Activated CD8-positive, alpha-beta memory T cell treated with anti-CD3 and anti-CD28 coated beads for 4 hours (primary cell): ENCODE data around the gene ASTN2.

Experiments
- DNase-seq, 2 donors: peaks; one replicate each; pipeline ENCODE4 v3.0.0-alpha.2; 2020; ENCODE audit warnings: low read depth in 2 of 2

The ASTN2 gene

GRCh38 chr9:117303643-117304230 lies 111.1 kb downstream of the ASTN2 start:
- no peak for DNase-seq

GRCh38 chr9:117302487-117302886 lies 112.4 kb downstream of the ASTN2 start:
- DNase-seq: no peak

- DNase-seq: no peak
Measured at GRCh38 chr9:117300371-117301110, 114.3 kb downstream of the ASTN2 start.

GRCh38 chr9:117296453-117296852 lies 118.4 kb downstream of the ASTN2 start:
- no peak for DNase-seq

GRCh38 chr9:117293206-117294114 lies 121.4 kb downstream of the ASTN2 start:
- no peak for DNase-seq

GRCh38 chr9:117290856-117291622 lies 123.8 kb downstream of the ASTN2 start:
- DNase-seq: no peak

GRCh38 chr9:117290306-117290840 lies 124.5 kb downstream of the ASTN2 start:
- DNase-seq: no peak

- DNase-seq: no peak
Measured at GRCh38 chr9:117286245-117286644, 128.6 kb downstream of the ASTN2 start.

- DNase-seq: no peak
Measured at GRCh38 chr9:117284414-117284813, 130.4 kb downstream of the ASTN2 start.

GRCh38 chr9:117282541-117282940 lies 132.3 kb downstream of the ASTN2 start:
- no peak for DNase-seq

GRCh38 chr9:117278471-117279035 lies 136.3 kb downstream of the ASTN2 start:
- DNase-seq: no peak

- no peak for DNase-seq
Measured at GRCh38 chr9:117278020-117278419, 136.8 kb downstream of the ASTN2 start.

- no peak for DNase-seq
Measured at GRCh38 chr9:117276444-117276843, 138.4 kb downstream of the ASTN2 start.

GRCh38 chr9:117273612-117274011 lies 141.2 kb downstream of the ASTN2 start:
- DNase-seq: no peak

GRCh38 chr9:117268847-117269446 lies 145.9 kb downstream of the ASTN2 start:
- no peak for DNase-seq

- DNase-seq: no peak
Measured at GRCh38 chr9:117266855-117267497, 147.9 kb downstream of the ASTN2 start.

- DNase-seq: no peak
Measured at GRCh38 chr9:117265253-117265652, 149.6 kb downstream of the ASTN2 start.

GRCh38 chr9:117258184-117258866 lies 156.5 kb downstream of the ASTN2 start:
- DNase-seq: no peak

GRCh38 chr9:117253261-117253660 lies 161.6 kb downstream of the ASTN2 start:
- no peak for DNase-seq
